Hypothalamus (tissue), 51 donors: ENCODE data around the gene CHMP6.
A peak's percentile ranks its signal among the peaks of the same experiment; 100 is the strongest.
"Not testable (repeated sequence)": the region's sequence is repeated elsewhere in the genome, so short reads cannot be mapped to it uniquely, and the experiment has no call there.

ENCODE experiments used
- DNase-seq, 51 donors: peaks; one replicate each; lab custom pipeline; 2025; lab: John Stamatoyannopoulos, UW

CHMP6 gene

DNA sequence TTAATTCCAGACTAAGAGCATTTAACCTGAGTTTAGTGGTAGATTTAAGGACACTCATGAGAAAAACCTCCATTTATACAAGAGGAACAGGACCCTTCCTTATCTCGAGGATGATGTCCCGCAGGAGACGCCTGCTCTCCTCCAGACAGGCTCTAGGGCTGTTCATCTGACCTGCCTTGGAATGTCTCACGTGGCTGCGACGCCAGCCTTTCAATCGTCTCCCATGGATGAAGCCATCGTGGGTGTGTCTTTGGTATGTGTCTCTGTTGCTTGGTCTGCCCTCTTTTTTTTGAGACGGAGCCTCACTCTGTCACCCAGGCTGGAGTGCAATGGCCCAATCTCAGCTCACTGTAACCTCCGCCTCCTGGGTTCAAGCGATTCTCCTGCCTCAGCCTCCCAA is 16.5 kb downstream of the CHMP6 start:
- DNase-seq, result no peak

DNA sequence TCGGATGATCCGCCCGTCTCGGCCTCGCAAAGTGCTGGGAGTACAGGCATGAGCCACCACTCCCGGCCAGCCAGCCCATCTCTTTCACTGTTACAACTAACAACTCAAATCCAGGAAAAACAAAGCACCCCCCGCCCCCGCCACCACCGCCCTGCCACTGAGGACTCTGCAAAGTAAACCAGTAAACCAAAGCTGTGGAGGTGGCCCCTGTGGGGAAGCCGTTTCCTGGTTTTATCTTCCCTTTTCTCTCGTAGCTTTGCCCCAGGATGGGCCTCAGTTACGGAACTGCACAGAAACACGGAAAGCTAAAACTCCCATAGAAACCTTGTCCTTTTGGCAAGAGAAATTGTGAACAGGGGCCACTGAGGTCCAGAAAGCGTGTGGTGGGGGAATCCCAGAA is 17.5 kb downstream of the CHMP6 start:
- DNase-seq, result no peak

DNA sequence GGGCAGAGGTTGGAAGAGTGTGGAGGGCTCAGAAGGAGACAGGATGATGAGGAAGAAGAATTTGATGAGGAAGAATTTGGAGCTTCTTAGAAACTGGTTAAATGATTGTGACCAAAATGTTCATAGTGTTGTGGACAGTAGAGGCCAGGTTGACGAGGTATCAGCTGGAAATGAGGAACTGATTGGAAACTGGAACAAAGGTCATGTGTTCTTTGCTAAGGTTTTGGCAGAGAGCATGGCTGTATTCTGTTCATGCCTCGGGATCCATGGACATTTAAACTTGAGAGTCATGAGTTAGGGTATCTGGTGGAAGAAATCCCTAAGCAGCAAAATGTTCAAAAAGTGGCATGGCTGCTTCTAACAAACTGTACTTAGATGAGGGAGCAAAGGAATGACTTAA is 19.3 kb downstream of the CHMP6 start:
- no peak for DNase-seq

DNA sequence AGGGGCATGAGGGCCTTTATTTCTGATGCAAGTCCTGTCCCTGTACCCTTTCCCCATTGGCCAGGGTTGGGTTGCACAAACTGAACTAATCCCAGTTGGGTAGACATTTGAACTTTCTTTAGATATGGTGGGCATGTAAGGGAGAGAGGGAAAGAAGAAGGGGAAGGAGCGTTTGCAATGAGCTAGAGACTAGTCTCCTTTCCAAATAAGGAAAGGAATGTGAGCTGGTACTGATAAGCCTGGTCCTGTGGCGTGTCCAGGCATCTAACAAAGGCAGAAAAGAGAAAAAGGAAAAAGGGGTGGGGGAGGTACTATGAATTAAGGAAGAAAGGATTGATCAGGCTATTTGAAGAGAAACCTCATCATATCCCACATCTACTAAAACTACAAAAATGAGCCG is 20.3 kb downstream of the CHMP6 start:
- DNase-seq, result no peak

DNA sequence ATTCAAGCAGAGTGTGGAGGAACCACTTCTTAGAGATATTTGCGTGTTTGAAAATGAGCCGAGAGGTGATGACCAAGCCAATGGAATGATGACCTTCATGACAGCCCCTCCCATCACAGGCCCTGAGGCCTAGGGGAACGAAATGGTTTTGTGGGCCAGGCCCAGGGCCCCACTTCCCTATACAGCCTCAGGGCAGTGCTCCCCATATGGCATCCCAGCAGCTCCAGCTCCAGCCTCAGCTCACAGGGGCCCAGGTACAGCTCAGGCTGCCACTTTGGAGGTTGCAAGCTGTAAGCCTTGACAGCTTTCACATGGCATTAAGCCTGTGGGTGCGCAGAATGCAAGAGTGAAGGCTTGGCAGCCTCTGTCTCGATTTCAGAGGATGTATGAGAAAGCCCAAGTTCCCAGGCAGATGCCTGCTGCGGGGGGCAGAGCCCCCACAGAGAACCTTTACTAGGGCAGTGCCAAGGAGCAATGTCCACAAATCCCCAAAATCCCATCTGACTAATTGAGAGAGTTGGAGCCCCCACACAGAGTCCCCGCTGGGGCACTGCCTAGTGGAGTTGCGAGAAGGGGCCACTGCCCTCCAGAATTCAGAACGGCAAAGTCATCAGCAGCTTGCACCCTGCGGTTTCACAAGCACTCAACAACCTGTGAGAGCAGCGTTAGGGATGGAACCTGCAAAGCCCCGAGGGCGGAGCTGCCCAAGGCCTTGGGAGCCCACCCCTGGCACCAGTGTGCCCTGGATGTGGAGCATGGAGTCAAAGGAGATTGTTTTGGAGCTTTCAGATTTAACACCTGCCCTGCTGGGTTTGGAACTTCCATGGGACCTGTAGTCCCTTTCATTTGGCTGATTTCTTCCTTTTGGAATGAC is 21.2 kb downstream of the CHMP6 start:
- no peak for DNase-seq

DNA sequence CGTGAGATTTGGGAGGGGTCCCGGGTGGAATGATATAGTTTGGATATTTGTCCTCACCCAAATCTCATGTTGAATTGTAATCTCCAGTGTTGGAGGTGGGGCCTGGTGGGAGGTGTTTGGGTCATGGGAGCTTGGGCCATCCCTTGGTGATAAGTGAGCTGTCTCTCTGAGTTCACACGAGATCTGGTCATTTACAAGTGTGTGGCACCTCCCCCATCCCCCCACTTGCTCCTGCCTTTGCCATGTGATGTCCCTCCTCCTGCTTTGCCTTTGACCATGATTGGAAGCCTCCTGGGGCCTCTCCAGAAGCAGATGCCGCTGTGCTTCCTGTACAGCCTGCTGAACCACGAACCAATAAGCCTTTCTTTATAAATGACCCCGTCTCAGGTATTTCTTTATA is 22.0 kb downstream of the CHMP6 start:
- DNase-seq, result no peak

DNA sequence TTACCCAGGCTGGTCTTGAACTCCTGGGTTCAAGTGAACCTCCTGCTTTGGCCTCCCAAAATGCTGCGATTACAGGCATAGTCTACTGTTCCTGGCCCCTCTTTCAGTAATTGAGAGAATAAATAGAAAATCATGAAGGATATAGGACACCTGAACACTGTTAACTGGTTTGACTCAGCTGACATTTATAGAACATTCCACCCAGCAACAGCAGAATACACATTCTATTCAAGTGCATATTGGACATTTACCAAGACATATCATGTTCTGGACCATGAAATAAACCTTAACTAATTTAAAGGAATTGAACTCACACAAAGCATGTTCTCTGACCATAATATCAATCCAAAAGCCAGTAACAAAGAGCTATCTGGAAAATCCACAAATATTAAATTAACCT is 23.5 kb downstream of the CHMP6 start:
- no peak for DNase-seq

DNA sequence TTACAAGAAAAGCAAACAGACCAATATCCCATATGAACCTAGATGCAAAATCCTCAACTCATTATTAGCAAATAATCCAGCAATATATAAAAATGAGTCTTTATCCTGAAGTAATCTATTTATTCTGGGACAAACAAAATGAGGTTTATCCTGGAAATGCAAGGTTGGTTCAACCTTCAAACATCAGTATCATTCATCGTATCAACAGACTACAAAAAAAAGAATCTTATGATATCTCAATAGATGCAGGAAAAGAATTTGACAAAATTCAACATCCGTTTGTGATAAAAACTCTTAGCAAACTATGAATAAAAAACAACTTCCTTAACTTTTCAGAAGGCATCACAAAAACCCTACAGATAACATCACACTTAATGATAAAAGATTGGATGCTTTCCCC is 24.9 kb downstream of the CHMP6 start:
- DNase-seq, result no peak

DNA sequence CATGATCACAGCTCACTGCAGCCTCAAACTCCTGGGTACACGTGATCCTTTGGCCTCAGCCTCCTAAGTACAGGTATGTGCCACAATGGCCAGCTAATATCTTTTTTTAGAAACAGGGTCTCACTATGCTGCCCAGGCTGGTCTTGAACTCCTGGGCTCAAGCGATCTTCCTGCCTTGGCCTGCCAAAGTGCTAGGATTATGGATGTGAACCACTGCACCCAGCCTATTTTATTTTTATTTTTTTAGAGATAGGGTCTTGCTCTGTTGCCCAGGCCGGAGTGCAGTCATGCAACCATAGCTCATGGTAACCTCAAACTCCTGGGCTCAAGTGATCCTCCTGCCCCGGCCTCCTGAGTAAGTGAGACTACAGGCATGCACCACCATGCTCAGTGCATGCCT is 25.7 kb downstream of the CHMP6 start:
- DNase-seq, result not testable (repeated sequence)

DNA sequence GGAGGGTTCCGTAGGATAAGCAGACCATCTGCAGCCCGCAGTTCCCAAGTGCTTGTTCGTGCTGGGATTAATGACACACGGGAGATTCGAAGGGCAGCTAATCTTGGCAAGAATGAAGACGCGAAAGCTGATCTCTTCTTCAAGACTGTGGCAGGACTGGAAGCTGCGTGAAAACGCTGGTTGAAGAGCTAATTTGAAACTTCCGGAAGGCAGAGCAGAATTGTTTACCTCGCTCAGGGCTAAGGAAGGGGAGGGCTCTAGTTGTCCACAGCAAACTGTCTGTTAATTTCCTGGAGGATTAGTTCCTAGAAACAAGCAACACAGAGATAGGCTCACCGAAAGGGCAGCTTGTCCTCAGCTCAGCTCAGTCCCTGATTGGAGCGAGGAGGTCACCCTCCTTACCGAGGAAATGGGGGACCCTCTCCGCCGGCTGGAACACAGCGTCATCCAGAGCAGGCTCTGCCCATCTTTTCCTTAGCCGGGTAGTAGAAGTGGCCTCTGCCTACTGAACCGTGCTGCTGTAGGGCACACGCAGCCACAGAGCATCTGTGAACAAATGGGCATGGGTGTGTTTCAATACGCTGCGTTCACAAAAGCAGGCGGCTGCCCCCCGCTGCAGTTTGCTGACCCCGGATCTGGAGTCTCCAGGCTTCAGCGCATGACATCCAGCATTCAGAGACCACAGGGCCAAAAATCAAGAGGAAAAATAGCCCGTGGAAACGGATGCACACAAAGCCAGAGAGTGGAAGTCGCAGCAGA is 26.6 kb downstream of the CHMP6 start:
- peak in 4 of 51 donors; percentile 19 to 40 (median 32) for DNase-seq

DNA sequence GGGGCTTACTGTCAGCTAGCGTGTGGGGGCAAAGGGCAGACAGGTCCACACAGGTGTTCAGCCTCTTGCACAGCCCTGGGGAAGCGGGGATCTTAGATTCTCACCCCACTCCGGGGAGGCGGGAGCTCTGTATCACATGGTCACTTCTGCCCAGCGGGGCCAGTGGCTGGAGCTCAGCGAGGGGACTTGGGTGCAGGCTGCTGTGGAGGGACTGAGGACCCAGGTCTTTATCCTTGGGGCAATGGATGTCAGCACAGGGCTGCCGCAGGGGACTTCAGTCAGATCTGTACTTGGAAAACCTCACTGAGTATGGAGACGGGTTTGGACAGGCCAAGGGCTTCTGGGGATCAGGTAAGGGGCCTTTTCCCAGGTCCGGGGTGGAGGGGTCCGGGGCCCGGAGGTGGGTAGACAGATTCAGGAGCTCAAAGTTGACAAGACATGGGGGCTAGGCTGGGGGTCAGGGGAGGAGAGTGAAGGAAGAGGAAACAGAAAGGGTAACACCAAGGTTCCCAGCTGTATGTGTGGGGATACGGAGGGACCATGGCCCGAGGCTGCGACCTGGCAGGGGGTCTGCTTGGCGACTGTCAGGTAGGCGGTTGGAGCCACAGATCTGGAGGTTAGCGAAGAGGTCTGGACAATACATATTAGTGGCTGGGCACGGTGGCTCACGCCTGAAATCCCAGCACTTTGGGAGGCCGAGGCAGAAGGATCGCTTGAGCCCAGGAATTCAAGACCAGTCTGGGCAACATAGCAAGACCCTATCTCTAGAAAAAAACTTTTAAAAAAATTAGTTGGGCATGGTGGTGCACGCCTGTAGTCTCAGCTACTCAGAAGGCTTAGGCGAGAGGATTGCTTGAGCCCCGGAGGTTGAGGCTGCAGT is 28.2 kb downstream of the CHMP6 start:
- DNase-seq, result no peak

DNA sequence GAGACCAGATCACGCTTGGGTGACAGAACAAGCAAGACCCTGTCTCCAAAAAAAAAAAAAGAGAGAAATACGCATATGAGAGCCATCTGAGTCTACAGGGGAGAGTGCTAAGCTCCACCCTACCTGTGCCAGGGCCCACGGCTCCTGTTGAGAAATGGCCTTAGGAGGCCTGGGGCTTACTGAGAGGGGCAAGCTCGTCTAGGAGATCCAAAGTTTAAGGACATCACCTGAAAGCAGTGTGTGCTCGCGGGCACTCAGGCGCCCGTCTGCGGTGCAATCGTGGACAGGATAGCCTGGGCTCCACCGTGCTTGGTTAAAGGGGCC is 28.8 kb downstream of the CHMP6 start:
- no peak for DNase-seq

DNA sequence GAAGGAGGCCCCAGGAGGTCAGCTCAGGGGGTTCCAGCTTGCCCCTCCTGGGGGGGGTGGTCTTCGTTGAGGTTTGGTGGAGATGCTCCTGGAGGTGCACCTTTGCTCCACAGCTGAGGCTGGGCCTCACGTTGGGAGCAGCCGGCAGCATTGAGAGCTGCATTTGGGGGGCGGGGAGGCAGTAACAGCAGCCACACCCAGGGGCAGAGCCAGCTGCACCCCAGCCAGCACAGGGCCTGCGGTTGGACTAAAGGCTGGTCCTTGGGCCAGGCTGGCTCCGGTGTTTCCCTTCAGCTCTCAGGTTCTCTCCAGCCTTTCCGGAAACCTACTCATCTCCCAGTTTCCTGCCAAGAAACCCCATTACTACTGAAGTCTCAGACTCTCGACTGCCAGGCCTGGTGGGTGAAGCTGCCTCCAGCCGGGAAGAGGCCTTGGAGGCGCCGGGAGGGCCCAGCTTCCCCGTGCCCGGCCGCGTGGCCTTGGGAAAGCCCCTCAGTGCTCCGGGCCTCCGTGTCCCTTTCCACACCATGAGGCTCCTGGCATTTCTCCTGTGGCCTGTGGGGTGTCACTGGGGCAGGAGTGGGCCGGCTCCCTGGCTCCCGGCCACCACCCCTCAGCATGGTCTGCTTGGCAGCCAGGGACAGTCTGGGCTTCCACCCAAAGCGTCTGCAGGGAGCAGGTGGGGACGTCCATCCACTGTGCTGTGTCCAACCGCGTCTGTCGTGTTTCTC is 29.3 kb downstream of the CHMP6 start:
- peak in 28 of 51 donors; percentile 28 to 81 (median 63) for DNase-seq

DNA sequence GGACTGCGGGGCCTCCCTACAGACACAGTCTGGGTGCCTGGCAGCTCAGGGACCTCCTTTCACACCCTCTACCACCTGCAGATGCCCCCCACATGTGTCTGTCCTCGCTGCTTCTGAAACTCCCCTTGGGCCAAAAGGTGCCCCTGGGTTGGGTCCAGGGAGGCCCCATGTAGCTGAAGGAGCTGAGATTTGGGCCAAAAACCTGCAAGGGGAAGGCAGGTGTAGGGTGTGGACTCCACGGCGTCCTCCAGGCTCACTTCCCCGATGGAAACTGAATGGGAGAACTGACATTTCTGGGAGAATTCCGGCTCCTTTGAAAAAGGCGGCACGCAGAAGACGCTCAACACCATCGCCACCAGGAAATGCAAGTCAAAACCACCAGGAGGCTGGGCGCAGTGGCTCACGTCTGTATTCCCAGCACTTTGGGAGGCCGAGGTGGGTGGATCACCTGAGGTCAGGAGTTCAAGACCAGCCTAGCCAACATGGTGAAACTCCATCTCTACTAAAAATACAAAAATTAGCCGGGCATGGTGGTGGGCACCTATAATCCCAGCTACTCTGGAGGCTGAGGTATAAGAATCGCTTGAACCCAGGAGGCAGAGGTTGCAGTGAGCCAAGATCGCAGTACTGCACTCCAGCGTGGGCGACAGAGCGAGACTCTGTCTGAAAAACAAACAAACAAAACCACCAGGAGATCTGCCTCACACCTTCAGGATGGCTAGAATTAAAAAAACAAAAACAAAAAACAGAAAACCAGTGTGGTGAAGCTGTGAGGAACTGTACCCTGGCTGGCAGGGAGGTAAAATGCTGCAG is 30.1 kb downstream of the CHMP6 start:
- DNase-seq, result no peak

DNA sequence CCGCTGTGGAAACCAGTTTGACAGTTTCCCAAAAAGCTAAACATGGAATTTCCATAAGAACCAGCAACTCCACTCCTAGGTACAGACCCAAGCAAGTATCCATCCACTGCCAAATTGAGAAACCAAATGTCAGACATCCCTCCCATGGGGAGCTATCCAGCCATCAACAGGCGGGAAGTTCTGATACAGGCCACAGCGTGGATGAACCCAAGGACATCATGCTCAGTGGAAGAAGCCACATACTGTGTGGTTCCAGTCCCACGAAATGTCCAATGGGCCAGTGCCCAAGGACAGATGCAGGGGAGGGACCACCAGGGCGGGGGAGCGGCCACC is 30.7 kb downstream of the CHMP6 start:
- DNase-seq, result no peak

DNA sequence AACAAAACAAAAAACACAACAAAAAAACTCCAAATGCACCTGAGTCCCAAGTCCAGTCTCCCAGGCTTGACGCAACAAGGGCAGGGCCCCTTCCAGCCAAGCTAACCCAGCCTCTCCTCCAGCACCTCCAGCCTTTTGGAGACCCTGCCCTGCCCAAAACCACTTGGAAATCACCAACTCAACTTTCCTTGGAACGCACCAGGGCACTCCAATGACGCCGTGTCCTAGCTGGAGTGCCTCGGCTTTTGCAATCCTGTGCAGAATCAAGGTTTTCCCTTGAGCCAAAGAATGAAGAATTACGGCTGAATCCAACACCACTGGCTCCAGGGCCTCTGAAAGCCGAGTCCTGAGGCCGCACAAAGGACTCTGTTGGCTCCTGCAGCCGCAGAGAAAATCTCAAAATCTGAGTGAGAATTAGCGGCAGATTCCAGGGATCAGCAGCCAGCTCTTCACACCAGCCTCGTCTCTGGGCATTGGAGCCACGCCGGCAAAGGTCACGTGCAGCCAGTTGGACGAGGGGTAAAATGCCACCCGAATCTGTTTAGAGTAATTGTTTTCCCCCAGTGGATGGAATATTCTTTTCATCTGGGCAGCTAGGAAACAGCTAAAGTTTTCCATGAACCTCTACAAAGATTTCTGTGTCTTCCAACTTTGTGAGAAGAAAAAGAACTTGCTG is 33.6 kb downstream of the CHMP6 start:
- DNase-seq, result peak in 13 of 51 donors; percentile 36 to 70 (median 52)

DNA sequence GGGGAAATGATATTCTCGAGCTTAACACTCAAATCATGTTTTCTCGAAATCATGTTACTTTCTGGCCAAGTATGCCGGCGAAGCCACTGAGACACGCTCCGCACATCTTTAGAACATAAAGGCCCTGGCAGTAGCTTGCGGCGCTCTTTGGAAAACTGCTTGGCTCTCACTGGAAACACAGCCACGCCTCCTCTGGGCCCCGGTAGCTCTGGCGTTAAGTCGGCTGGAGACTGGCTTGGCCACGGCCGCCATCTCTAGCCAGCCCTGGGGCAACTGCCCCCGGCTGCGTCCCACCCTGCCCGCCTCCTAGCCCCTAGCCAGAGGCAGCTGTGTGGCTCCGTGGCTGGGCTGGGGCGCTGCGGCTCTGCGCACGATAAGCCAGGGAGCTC is 34.1 kb downstream of the CHMP6 start:
- peak in 10 of 51 donors; percentile 30 to 70 (median 42) for DNase-seq

DNA sequence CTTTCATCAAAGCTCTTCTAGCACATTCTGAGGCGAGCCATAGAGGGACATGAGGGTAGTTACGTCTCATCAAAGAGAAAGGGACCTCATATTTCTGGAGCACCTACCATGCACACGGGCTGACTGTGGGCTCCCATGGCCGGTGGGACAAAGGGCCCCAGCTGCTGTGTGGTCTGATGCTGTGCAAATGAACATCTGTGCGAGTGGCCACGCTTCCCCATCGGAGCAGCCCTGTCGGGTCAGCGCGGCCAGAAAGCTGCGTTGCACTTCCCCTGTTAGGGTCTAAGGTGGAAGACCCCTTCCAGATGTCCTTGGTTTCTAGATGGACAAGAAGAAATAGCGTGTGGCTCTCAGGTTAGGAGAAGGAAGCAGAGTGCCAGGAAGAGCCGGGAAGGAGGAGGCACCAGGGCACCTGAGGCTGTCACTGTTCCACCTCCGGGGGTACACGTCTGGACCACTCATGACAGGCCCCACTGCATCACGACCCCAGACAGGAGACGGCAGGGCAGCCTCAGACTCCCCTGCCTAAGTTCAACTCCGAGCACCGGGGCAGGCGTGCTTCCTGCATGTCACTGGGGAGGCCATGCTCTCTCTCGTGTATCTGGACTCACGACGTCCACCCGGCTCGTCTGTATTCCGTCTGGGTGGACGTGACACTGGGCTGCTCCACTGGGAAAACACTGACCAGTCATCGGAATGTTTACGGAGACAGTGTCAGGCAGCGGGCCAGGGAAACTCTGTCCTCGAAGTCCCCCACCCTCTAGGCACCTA is 34.8 kb downstream of the CHMP6 start:
- no peak for DNase-seq
